Ishikawa (cell line): ENCODE measurements around the gene ACMSD.
A peak's percentile ranks its signal among the peaks of the same experiment; 100 is the strongest.

Experiments
- CEBPB ChIP-seq: IDR thresholded peaks from 2 replicates; pipeline ENCODE4 v1.6.1; 2012
- CREB1 ChIP-seq: IDR thresholded peaks from 2 replicates; pipeline ENCODE4 v1.6.1; 2012; ENCODE audit warnings: low read depth
- EGR1 ChIP-seq: IDR thresholded peaks from 2 replicates; pipeline ENCODE4 v1.6.1; 2012
- EP300 ChIP-seq: IDR thresholded peaks from 2 replicates; pipeline ENCODE4 v1.6.1; 2012; ENCODE audit warnings: borderline replicate concordance
- NFIC ChIP-seq: IDR thresholded peaks from 2 replicates; pipeline ENCODE4 v1.6.1; 2012
- RAD21 ChIP-seq: IDR thresholded peaks from 2 replicates; pipeline ENCODE4 v1.6.1; 2012; ENCODE audit warnings: low read depth
- TAF1 ChIP-seq: IDR thresholded peaks from 2 replicates; pipeline ENCODE4 v1.6.1; 2012; ENCODE audit warnings: low read depth, mild to moderate bottlenecking
- TCF12 ChIP-seq: IDR thresholded peaks from 2 replicates; pipeline ENCODE4 v1.6.1; 2012; ENCODE audit warnings: low read depth
- TEAD4 ChIP-seq: IDR thresholded peaks from 2 replicates; pipeline ENCODE4 v1.6.1; 2012
- YY1 ChIP-seq: IDR thresholded peaks from 2 replicates; pipeline ENCODE4 v1.6.1; 2012; ENCODE audit warnings: low read depth
- ZBTB7A ChIP-seq: IDR thresholded peaks from 2 replicates; pipeline ENCODE4 v1.6.1; 2012; ENCODE audit warnings: low read depth
- TF ChIP-seq, protein P1 (sequence below): IDR thresholded peaks from 2 replicates; pipeline ENCODE4 v1.6.1; 2012; ENCODE audit warnings: low read depth, mild to moderate bottlenecking
- TF ChIP-seq, protein P2 (sequence below): IDR thresholded peaks from 2 replicates; pipeline ENCODE4 v1.6.1; 2012
- TF ChIP-seq, protein P3 (sequence below): IDR thresholded peaks from 2 replicates; pipeline ENCODE4 v1.6.1; 2012

DNA sequence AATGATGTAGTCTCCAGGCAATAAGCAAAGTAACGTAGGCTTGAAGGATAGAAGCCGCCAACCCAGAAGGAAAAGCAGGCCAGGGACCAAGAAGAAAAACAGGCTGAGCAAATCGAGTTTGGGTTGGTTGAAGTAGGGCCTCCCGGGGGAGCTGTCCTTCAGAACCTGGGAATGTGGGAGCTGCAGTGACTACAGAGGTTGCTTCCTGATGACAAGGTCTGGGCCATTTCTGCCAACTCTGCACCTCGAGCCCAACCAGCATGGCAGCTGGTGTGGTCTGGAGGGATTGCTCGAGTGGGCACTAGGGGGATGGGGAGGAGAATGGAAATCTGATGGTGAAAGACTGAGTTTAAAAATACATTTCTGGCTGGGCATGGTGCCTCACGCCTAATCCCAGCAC lies 14.1 kb downstream of the ACMSD start:
- TF ChIP-seq EP300 (no peak), RAD21 (no peak), CEBPB (no peak), TAF1 (no peak), CREB1 (no peak), NFIC (no peak), EGR1 (no peak), TEAD4 (no peak), ZBTB7A (no peak), YY1 (no peak), TCF12 (no peak)
- TF ChIP-seq, protein P1, sequence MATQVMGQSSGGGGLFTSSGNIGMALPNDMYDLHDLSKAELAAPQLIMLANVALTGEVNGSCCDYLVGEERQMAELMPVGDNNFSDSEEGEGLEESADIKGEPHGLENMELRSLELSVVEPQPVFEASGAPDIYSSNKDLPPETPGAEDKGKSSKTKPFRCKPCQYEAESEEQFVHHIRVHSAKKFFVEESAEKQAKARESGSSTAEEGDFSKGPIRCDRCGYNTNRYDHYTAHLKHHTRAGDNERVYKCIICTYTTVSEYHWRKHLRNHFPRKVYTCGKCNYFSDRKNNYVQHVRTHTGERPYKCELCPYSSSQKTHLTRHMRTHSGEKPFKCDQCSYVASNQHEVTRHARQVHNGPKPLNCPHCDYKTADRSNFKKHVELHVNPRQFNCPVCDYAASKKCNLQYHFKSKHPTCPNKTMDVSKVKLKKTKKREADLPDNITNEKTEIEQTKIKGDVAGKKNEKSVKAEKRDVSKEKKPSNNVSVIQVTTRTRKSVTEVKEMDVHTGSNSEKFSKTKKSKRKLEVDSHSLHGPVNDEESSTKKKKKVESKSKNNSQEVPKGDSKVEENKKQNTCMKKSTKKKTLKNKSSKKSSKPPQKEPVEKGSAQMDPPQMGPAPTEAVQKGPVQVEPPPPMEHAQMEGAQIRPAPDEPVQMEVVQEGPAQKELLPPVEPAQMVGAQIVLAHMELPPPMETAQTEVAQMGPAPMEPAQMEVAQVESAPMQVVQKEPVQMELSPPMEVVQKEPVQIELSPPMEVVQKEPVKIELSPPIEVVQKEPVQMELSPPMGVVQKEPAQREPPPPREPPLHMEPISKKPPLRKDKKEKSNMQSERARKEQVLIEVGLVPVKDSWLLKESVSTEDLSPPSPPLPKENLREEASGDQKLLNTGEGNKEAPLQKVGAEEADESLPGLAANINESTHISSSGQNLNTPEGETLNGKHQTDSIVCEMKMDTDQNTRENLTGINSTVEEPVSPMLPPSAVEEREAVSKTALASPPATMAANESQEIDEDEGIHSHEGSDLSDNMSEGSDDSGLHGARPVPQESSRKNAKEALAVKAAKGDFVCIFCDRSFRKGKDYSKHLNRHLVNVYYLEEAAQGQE = peak; percentile 68
- TF ChIP-seq, protein P2, sequence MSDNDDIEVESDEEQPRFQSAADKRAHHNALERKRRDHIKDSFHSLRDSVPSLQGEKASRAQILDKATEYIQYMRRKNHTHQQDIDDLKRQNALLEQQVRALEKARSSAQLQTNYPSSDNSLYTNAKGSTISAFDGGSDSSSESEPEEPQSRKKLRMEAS = no peak
- TF ChIP-seq, protein P3, sequence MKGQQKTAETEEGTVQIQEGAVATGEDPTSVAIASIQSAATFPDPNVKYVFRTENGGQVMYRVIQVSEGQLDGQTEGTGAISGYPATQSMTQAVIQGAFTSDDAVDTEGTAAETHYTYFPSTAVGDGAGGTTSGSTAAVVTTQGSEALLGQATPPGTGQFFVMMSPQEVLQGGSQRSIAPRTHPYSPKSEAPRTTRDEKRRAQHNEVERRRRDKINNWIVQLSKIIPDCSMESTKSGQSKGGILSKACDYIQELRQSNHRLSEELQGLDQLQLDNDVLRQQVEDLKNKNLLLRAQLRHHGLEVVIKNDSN = no peak
